Smooth muscle cell (in vitro differentiated cells): ENCODE data around the gene RIT2. TPM values are rescaled to one million over a fixed set of nuclear protein-coding genes. Genes with fewer than 3 reads are reported as not detected.

Experiments used
- DNase-seq: peaks from one replicate; lab custom pipeline; 2025; ENCODE audit not compliant: unreplicated experiment; lab: John Stamatoyannopoulos, UW
- H2AFZ ChIP-seq: fragments of 200-600 bp; sonication (generic); 2 replicates; pipeline ENCODE4 v1.6.0; 2016; ENCODE audit warnings: antibody characterized with exemption, low read depth, mild to moderate bottlenecking
- H3F3A ChIP-seq: fragments of 200-600 bp; sonication (generic); 2 replicates; pipeline ENCODE4 v1.6.0; 2017; ENCODE audit warnings: antibody characterized with exemption, low read depth
- H3K27ac ChIP-seq: fragments of 200-600 bp; sonication (generic); 2 replicates; pipeline ENCODE4 v1.5.1; 2016; ENCODE audit warnings: low read depth, mild to moderate bottlenecking
- H3K27me3 ChIP-seq: fragments of 200-600 bp; sonication (generic); 2 replicates; pipeline ENCODE4 v1.6.1; 2016; ENCODE audit warnings: low read depth, mild to moderate bottlenecking
- H3K36me3 ChIP-seq: fragments of 200-600 bp; sonication (generic); 2 replicates; pipeline ENCODE4 v1.5.1; 2016; ENCODE audit warnings: low read depth
- H3K4me1 ChIP-seq: fragments of 200-600 bp; sonication (generic); 2 replicates; pipeline ENCODE4 v1.5.1; 2016; ENCODE audit warnings: low read depth
- H3K4me2 ChIP-seq: fragments of 200-600 bp; sonication (generic); 2 replicates; pipeline ENCODE4 v1.6.0; 2016; ENCODE audit warnings: mild to moderate bottlenecking
- H3K4me3 ChIP-seq: fragments of 200-600 bp; sonication (generic); 2 replicates; pipeline ENCODE4 v1.5.1; 2016; ENCODE audit warnings: mild to moderate bottlenecking
- H3K79me2 ChIP-seq: fragments of 200-600 bp; sonication (generic); 2 replicates; pipeline ENCODE4 v1.6.0; 2016; ENCODE audit warnings: low read depth, mild to moderate bottlenecking
- H3K9ac ChIP-seq: fragments of 200-600 bp; sonication (generic); 2 replicates; pipeline ENCODE4 v1.6.0; 2016; ENCODE audit warnings: low read depth
- H3K9me3 ChIP-seq: fragments of 200-600 bp; sonication (generic); replicated peaks from 2 replicates; pipeline ENCODE4 v1.5.1; 2016; ENCODE audit warnings: low read depth
- H4K20me1 ChIP-seq: fragments of 200-600 bp; sonication (generic); 2 replicates; pipeline ENCODE4 v1.6.0; 2016; ENCODE audit warnings: low read depth
- WGBS: methylation state at CpG from one replicate; pipeline ENCODE4 v1.1.7; 2016; ENCODE audit warnings: low lambda C conversion rate; 5-methylcytosine and 5-hydroxymethylcytosine counted together
- polyA plus RNA-seq: library from polyadenylated mRNA; unstranded; fragments of >200 nt; fragmentation: Nextera tagmentation; extraction: Ambion mirVana; gene quantifications from 2 replicates; pipeline ENCODE4 v1.2.1, GENCODE V29; 2016
- total RNA-seq: library from RNA; depleted of rRNA; stranded (reverse); fragments of >200 nt; gene quantifications from 2 replicates; pipeline ENCODE4 v1.2.3, GENCODE V29; 2014
- TF ChIP-seq, protein P1 (sequence below): fragments of 200-600 bp; sonication (generic); IDR thresholded peaks from 2 replicates; pipeline ENCODE4 v1.5.1; 2017; ENCODE audit warnings: borderline replicate concordance, mild to moderate bottlenecking, antibody characterized with exemption; ENCODE audit not compliant: insufficient read depth, poor library complexity, severe bottlenecking

RIT2 gene
- total and polyA plus RNA-seq, 2 experiments from 2014 or later, result not detected

GRCh38 chr18:43116699-43117294 lies 1.3 kb upstream of the RIT2 start:
- H3K4me1 ChIP-seq, result no peaks in the 10 kb centered on the region
- no peak overlapping the region for H3K27ac ChIP-seq
- no peak overlapping the region for H3K4me2 ChIP-seq
- no peak overlapping the region for H3K4me3 ChIP-seq
- DNase-seq, result no peak
- 93% methylated on average over 2 of the region's 2 CpGs for WGBS
- H2AFZ ChIP-seq, result no peak overlapping the region
- H3F3A ChIP-seq, result no peaks in the 10 kb centered on the region
- H3K27me3 ChIP-seq, result no peaks in the 10 kb centered on the region
- H3K9ac ChIP-seq, result no peak overlapping the region
- no peaks in the 10 kb centered on the region for H4K20me1 ChIP-seq
- no peaks in the 10 kb centered on the region for H3K79me2 ChIP-seq
- H3K9me3 ChIP-seq, result no peaks in the 10 kb centered on the region
- TF ChIP-seq, protein P1, sequence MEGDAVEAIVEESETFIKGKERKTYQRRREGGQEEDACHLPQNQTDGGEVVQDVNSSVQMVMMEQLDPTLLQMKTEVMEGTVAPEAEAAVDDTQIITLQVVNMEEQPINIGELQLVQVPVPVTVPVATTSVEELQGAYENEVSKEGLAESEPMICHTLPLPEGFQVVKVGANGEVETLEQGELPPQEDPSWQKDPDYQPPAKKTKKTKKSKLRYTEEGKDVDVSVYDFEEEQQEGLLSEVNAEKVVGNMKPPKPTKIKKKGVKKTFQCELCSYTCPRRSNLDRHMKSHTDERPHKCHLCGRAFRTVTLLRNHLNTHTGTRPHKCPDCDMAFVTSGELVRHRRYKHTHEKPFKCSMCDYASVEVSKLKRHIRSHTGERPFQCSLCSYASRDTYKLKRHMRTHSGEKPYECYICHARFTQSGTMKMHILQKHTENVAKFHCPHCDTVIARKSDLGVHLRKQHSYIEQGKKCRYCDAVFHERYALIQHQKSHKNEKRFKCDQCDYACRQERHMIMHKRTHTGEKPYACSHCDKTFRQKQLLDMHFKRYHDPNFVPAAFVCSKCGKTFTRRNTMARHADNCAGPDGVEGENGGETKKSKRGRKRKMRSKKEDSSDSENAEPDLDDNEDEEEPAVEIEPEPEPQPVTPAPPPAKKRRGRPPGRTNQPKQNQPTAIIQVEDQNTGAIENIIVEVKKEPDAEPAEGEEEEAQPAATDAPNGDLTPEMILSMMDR, result no peak
- no peaks in the 10 kb centered on the region for H3K36me3 ChIP-seq

GRCh38 chr18:43113220-43113895 lies 2.1 kb downstream of the RIT2 start:
- no peaks in the 10 kb centered on the region for H3K27me3 ChIP-seq
- H3K4me2 ChIP-seq, result no peak overlapping the region
- H3K9ac ChIP-seq, result no peak overlapping the region
- H3K4me3 ChIP-seq, result no peak overlapping the region
- no peaks in the 10 kb centered on the region for H3K4me1 ChIP-seq
- H2AFZ ChIP-seq, result no peak overlapping the region
- no peak for DNase-seq
- no peaks in the 10 kb centered on the region for H4K20me1 ChIP-seq
- no peaks in the 10 kb centered on the region for H3K9me3 ChIP-seq
- TF ChIP-seq, protein P1, result no peak
- no peak overlapping the region for H3K27ac ChIP-seq
- H3K79me2 ChIP-seq, result no peaks in the 10 kb centered on the region
- H3F3A ChIP-seq, result no peaks in the 10 kb centered on the region
- 94% methylated on average over 2 of the region's 2 CpGs for WGBS
- no peaks in the 10 kb centered on the region for H3K36me3 ChIP-seq

- H2AFZ ChIP-seq, result no peak overlapping the region
- WGBS, result 68% methylated on average over 4 of the region's 4 CpGs
- H3K27me3 ChIP-seq, result no peaks in the 10 kb centered on the region
- H3K4me1 ChIP-seq, result no peaks in the 10 kb centered on the region
- no peaks in the 10 kb centered on the region for H3K79me2 ChIP-seq
- no peaks in the 10 kb centered on the region for H3F3A ChIP-seq
- no peak for DNase-seq
- H3K27ac ChIP-seq, result no peak overlapping the region
- no peaks in the 10 kb centered on the region for H3K9me3 ChIP-seq
- no peak overlapping the region for H3K9ac ChIP-seq
- no peak overlapping the region for H3K4me3 ChIP-seq
- no peaks in the 10 kb centered on the region for H4K20me1 ChIP-seq
- TF ChIP-seq, protein P1, result no peak
- H3K4me2 ChIP-seq, result no peak overlapping the region
- no peaks in the 10 kb centered on the region for H3K36me3 ChIP-seq
These were observed 6.6 kb downstream of the RIT2 start for GRCh38 chr18:43108882-43109281.

DNA sequence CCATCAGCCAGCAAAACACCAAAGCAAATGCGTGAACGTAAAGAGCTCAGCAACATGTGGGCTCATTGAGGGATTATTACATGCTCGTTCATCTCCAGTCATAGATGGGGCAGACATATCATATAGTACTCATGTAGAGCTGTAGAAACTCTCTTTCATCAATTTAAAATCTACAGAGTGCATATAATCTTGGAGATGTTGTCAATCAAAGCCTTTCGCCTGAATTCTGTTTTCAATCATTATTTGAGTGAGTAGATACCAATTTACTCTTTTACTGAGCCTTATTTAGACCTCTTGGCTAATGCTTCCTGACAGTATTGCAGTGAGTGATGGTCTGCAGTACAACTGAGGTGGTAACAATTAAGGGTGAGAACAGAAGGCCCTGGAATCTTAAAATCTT lies 7.0 kb downstream of the RIT2 start:
- no peak for DNase-seq
- H3K4me3 ChIP-seq, result no peak overlapping the region

More for the DNA sequence above, 7.0 kb downstream of the RIT2 start:
- Histone ChIP-seq H3K36me3 (no peaks in the 10 kb centered on the region), H3K4me2 (no peak overlapping the region), H3K4me1 (no peaks in the 10 kb centered on the region), H3K79me2 (no peaks in the 10 kb centered on the region), H3F3A (no peaks in the 10 kb centered on the region), H3K9ac (no peak overlapping the region), H3K27ac (no peak overlapping the region), H4K20me1 (no peaks in the 10 kb centered on the region), H2AFZ (no peak overlapping the region), H3K27me3 (no peaks in the 10 kb centered on the region), H3K9me3 (no peaks in the 10 kb centered on the region)
- TF ChIP-seq, protein P1, result no peak
- WGBS, result 93% methylated on average over 4 of the region's 4 CpGs
